T-helper 1 cell treated with Interleukin-12 subunit alpha and Interleukin-12 subunit beta and Interleukin-4 antibody, amounts not matched to agents 30 μg/mL and 1 μg/mL, for 36 hours (primary cell): ENCODE data around the gene TACR2.

Source experiments
- H3K27ac Mint-ChIP-seq: one replicate; pipeline ENCODE4 v1.8.0; 2021; ENCODE audit warnings: mild to moderate bottlenecking, mixed read lengths
- H3K27me3 Mint-ChIP-seq: one replicate; pipeline ENCODE4 v1.8.0; 2021; ENCODE audit warnings: low read depth, mixed read lengths
- H3K36me3 Mint-ChIP-seq: one replicate; pipeline ENCODE4 v1.8.0; 2021; ENCODE audit warnings: low read depth, mixed read lengths
- H3K4me1 Mint-ChIP-seq: one replicate; pipeline ENCODE4 v1.8.0; 2021; ENCODE audit warnings: low read depth, mixed read lengths
- H3K4me3 Mint-ChIP-seq: one replicate; pipeline ENCODE4 v1.8.0; 2021; ENCODE audit warnings: mild to moderate bottlenecking, moderate library complexity, mixed read lengths
- H3K9me3 Mint-ChIP-seq: one replicate; pipeline ENCODE4 v1.8.0; 2021; ENCODE audit warnings: mixed read lengths

The TACR2 gene

GRCh38 chr10:69406816-69407580, 9.7 kb downstream of the TACR2 start:
- Mint-ChIP-seq H3K4me1 (peaks cover 13% of the 10 kb centered on the region), H3K9me3 (no peaks in the 10 kb centered on the region), H3K36me3 (peaks cover 17% of the 10 kb centered on the region), H3K4me3 (no peak overlapping the region), H3K27me3 (no peaks in the 10 kb centered on the region), H3K27ac (no peak overlapping the region)

DNA sequence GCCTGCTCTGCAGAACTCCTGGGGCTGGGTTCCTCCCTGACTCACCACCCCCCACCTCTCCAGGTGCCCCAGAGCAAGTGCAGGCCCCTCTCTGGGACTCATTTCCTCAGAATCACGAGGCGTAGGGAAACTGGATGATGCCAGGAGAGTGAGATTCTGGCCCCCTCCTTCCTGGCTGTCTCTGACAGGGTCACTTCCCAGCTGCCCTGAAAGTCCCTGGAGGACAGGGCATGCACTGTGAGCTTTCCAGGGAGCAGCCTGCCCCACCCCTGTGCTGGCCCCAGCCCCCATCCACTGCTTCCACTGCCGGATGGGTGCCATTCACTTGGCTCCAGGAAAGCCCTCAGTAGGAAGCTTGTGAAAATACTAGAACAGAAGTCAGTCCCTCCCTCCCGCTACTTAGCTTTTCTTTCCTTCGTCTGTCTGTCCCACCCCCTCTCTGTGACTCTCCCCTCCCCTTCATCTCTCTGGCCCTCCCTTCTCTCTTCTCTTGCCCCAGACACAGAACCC, 10.4 kb downstream of the TACR2 start:
- H3K9me3 Mint-ChIP-seq: no peaks in the 10 kb centered on the region
- peaks cover 13% of the 10 kb centered on the region for H3K4me1 Mint-ChIP-seq
- H3K4me3 Mint-ChIP-seq: no peak overlapping the region
- no peak overlapping the region for H3K27ac Mint-ChIP-seq
- H3K27me3 Mint-ChIP-seq: no peaks in the 10 kb centered on the region
- peaks cover 22% of the 10 kb centered on the region for H3K36me3 Mint-ChIP-seq

DNA sequence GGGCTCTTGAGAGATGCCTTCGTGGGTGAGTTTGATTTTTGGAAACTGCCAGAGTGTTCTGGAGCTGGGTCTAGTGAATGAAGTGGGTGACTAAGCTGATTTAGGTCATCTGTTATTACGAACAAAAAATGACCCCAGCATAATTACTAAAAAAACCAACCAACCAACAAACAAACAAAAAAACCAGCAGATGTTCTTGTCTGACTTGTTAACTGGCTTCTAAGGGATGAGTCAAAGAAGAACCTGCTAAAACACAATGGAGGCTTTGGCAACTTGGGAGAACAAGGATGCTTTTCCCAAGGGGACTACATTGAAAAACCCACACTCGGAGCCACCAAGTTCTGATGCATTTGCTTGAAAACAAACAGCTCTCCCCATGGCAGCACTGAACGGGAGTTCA, 11.5 kb downstream of the TACR2 start:
- Mint-ChIP-seq H3K27ac (no peak overlapping the region), H3K27me3 (no peaks in the 10 kb centered on the region), H3K4me3 (no peak overlapping the region), H3K9me3 (no peaks in the 10 kb centered on the region), H3K36me3 (peaks cover 32% of the 10 kb centered on the region), H3K4me1 (peaks cover 10% of the 10 kb centered on the region)

- Mint-ChIP-seq H3K36me3 (peaks cover 32% of the 10 kb centered on the region), H3K4me1 (peaks cover 10% of the 10 kb centered on the region)
These were observed 11.9 kb downstream of the TACR2 start for GRCh38 chr10:69404786-69405185.

DNA sequence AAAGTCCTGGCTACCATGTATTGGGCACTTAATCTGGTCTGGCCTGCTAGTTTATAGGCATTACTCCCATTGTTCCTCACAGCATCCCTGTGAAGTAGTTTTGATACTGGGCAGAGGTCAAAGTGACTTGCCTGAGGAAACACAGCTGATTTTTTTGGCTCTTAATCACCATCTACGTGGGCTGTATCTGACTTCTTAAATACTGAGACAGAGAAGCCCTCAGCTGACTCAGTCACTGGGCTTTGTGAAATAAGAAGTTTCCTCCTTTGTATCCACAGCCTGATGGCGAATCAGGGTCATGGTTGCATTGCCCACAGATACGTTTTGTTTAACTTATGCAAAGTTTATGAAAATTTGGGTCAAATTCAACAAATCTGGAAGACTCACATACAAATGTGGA, 13.2 kb downstream of the TACR2 start:
- no peaks in the 10 kb centered on the region for H3K27me3 Mint-ChIP-seq
- H3K36me3 Mint-ChIP-seq: peaks cover 40% of the 10 kb centered on the region
- H3K27ac Mint-ChIP-seq: no peak overlapping the region

More at GRCh38 chr10:69404786-69405185, 11.9 kb downstream of the TACR2 start:
- Mint-ChIP-seq H3K27ac (no peak overlapping the region), H3K27me3 (no peaks in the 10 kb centered on the region), H3K4me3 (no peak overlapping the region), H3K9me3 (no peaks in the 10 kb centered on the region)

DNA sequence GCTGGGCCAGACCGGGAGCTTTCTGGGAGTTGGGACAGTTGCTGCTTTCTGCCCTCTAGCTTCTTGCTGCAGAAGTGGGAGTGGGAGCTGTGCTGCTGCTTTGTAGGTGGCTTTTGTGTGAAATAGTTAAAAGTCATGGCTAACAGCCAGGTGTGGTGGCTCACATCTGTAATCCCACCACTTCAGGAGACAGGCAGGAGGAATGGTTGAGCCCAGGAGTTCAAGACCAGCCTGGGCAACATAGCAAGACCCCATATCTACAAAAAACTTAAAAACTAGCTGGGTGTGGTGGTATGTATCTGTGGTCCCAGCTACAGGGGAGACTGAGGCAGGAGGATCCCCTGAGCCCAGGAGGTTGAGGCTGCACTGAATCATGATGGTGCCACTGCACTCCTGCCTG, 13.7 kb downstream of the TACR2 start:
- Mint-ChIP-seq H3K27me3 (no peaks in the 10 kb centered on the region), H3K4me3 (no peak overlapping the region), H3K36me3 (peaks cover 43% of the 10 kb centered on the region), H3K9me3 (no peaks in the 10 kb centered on the region), H3K27ac (no peak overlapping the region), H3K4me1 (peaks cover 5% of the 10 kb centered on the region)

More for the DNA sequence above, 13.2 kb downstream of the TACR2 start:
- H3K4me1 Mint-ChIP-seq: peaks cover 9% of the 10 kb centered on the region
- H3K9me3 Mint-ChIP-seq: no peaks in the 10 kb centered on the region
- no peak overlapping the region for H3K4me3 Mint-ChIP-seq

DNA sequence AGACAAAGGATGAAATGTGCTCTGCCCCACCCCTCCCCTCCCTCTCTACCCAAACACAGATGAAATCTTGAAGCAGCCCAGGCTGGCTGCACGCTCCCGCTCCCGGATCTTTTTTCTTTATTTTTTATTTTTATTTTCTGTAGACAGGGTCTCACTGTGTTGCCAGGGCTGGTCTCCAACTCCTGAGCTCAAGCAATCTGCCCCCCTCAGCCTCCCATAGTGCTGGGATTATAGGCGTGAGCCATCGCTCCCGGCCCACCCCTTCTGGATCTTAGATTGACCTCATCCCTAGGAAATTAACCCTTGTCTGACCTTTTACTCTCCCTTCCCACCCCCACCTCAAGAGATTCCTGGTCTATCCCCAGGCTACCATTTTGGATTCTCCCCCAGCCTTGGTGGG, 14.3 kb downstream of the TACR2 start:
- Mint-ChIP-seq H3K4me1 (no peaks in the 10 kb centered on the region), H3K4me3 (no peak overlapping the region), H3K36me3 (peaks cover 45% of the 10 kb centered on the region), H3K27me3 (no peaks in the 10 kb centered on the region), H3K27ac (no peak overlapping the region), H3K9me3 (no peaks in the 10 kb centered on the region)

- Mint-ChIP-seq H3K4me1 (no peaks in the 10 kb centered on the region), H3K27ac (no peak overlapping the region), H3K9me3 (no peaks in the 10 kb centered on the region), H3K36me3 (peaks cover 49% of the 10 kb centered on the region), H3K27me3 (no peaks in the 10 kb centered on the region), H3K4me3 (no peak overlapping the region)
These were observed 15.3 kb downstream of the TACR2 start for GRCh38 chr10:69401416-69401815.

- H3K36me3 Mint-ChIP-seq: peaks cover 49% of the 10 kb centered on the region
- H3K27ac Mint-ChIP-seq: no peak overlapping the region
- H3K27me3 Mint-ChIP-seq: no peaks in the 10 kb centered on the region
- no peaks in the 10 kb centered on the region for H3K4me1 Mint-ChIP-seq
- no peaks in the 10 kb centered on the region for H3K9me3 Mint-ChIP-seq
- no peak overlapping the region for H3K4me3 Mint-ChIP-seq
These were observed 15.8 kb downstream of the TACR2 start for GRCh38 chr10:69400936-69401335.

DNA sequence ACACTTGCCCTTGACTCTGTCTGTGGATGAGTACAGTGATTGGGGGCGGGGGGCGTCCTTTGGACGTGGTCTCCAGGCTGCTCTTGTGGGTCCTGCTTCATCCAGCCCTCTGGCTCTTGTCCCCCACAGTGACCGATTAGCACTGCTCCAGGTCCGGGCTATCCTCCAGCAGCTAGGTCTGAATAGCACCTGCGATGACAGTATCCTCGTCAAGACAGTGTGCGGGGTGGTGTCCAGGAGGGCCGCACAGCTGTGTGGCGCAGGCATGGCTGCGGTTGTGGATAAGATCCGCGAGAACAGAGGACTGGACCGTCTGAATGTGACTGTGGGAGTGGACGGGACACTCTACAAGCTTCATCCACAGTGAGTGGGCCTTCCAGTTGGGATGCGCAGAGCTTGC, 18.3 kb downstream of the TACR2 start:
- no peaks in the 10 kb centered on the region for H3K9me3 Mint-ChIP-seq
- no peaks in the 10 kb centered on the region for H3K27me3 Mint-ChIP-seq
- H3K4me1 Mint-ChIP-seq: no peaks in the 10 kb centered on the region
- no peak overlapping the region for H3K27ac Mint-ChIP-seq
- peaks cover 44% of the 10 kb centered on the region for H3K36me3 Mint-ChIP-seq
- H3K4me3 Mint-ChIP-seq: no peak overlapping the region

GRCh38 chr10:69397972-69398371, 18.7 kb downstream of the TACR2 start:
- no peaks in the 10 kb centered on the region for H3K9me3 Mint-ChIP-seq
- H3K27ac Mint-ChIP-seq: no peak overlapping the region
- H3K27me3 Mint-ChIP-seq: no peaks in the 10 kb centered on the region
- H3K36me3 Mint-ChIP-seq: peaks cover 43% of the 10 kb centered on the region
- no peaks in the 10 kb centered on the region for H3K4me1 Mint-ChIP-seq
- H3K4me3 Mint-ChIP-seq: no peak overlapping the region

DNA sequence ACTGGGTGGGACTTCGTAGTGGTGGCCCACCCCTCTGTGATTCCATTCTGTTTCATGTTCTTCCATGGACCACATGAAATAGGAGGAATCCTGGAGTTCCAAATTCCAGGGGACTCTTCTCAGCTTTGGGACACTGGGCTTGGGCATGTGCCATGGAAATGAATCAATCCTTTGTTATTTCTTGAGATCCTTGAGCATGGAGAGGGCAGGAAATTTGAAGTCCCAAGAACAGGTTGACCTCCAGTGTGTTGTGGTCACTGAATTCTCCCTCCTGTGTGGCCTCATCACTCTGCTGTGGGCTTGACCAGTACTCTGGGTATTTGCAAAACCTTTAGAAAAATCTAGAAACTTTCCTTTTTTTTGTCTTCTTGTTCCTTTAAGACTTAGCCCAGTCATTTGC, 22.7 kb downstream of the TACR2 start:
- Mint-ChIP-seq H3K36me3 (peaks cover 39% of the 10 kb centered on the region), H3K27me3 (no peaks in the 10 kb centered on the region), H3K27ac (no peak overlapping the region), H3K9me3 (no peaks in the 10 kb centered on the region), H3K4me3 (no peak overlapping the region), H3K4me1 (peaks cover 23% of the 10 kb centered on the region)

DNA sequence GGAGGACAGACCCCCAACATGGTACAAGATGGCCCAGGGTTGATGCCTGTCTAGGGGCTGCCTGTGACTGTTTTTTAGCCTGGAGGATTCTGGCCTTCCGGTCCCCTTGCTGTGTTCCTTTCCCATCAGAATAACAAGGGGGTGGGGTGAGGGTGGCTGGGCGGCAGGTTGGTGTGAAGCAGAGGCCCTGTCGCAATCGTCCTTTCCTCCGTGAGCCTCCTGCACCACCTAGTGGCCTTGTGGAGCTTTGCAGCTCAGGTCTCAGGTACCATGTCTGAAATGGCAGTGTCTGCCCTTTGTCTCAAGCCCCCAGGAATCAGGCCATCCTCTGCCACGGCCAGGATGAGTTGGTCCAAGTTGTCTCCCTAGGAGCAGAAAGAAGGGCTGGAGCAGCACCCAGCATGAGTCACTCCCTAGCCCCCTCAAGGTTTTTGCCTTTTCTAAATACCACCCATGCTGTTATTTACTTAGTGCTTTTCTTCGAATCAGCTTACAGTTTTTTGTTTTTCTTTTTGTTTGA, 24.2 kb downstream of the TACR2 start:
- Mint-ChIP-seq H3K4me1 (peaks cover 23% of the 10 kb centered on the region), H3K4me3 (no peak overlapping the region), H3K9me3 (no peaks in the 10 kb centered on the region), H3K36me3 (peaks cover 42% of the 10 kb centered on the region), H3K27me3 (no peaks in the 10 kb centered on the region), H3K27ac (peak overlapping the region; percentile 52)

DNA sequence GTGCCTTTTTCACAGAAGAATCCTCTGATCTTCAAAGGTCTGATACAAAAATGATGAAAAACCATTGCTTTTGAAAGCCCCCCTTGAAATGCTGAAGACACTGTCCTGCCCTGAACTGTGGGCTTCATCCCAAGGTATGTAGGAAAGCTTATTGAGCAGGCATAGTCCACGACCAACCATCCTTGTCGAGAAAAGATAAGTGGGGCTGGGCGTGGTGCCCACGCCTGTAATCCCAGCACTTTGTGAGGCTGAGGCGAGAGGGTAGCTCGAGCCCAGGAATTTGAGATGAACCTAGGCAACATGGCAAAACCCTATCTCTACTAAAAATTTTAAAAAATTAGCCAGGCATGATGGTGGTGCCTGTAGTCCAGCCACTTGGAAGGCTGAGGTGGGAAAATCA, 25.6 kb downstream of the TACR2 start:
- peaks cover 23% of the 10 kb centered on the region for H3K4me1 Mint-ChIP-seq
- peaks cover 43% of the 10 kb centered on the region for H3K36me3 Mint-ChIP-seq
- no peak overlapping the region for H3K4me3 Mint-ChIP-seq
- no peaks in the 10 kb centered on the region for H3K27me3 Mint-ChIP-seq
- H3K27ac Mint-ChIP-seq: peak overlapping the region; percentile 19
- no peaks in the 10 kb centered on the region for H3K9me3 Mint-ChIP-seq

DNA sequence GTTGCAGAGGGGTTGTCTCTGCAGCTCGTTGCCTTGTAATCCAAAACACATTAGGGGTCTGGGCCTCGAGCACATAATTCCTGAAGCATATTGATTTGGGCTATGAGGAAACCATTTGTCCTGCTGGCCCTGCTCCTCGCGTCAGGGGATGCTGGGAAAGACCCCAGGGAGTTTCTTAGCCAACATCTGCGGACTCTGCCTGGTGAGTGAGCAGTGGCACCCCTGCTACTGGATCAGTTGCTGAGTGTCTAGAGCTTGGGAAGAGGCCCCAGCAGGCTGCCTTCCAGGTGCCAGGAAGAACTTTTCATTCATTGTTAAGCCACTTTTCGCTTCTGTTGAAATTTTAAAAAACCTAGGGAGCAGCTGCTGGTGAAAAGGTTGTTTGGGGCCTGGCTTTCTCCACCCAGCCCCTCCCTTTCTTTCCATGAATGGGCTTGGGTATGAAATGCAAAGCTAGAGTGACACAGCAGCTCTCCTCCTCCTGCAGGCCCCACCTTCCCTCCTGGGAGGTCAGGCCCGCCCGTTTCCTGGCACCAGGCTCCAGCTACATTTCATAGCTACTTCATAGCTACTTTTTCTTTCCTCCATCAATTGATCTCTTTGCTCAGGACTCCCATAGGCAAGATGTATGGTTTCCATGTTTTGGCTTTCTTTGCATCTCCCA, 26.8 kb downstream of the TACR2 start:
- Mint-ChIP-seq H3K4me1 (peaks cover 25% of the 10 kb centered on the region), H3K9me3 (no peaks in the 10 kb centered on the region)

More for the DNA sequence above, 26.8 kb downstream of the TACR2 start:
- no peaks in the 10 kb centered on the region for H3K27me3 Mint-ChIP-seq
- peak overlapping the region; percentile 63 for H3K27ac Mint-ChIP-seq
- peaks cover 49% of the 10 kb centered on the region for H3K36me3 Mint-ChIP-seq
- no peak overlapping the region for H3K4me3 Mint-ChIP-seq
